HG03045 (cell line): ENCODE measurements around the gene RNU2-1.
"Not testable (repeated sequence)": the region's sequence is repeated elsewhere in the genome, so short reads cannot be mapped to it uniquely, and the experiment has no call there.

ENCODE experiments used
- ATAC-seq: cut with Tn5 transposase; IDR thresholded peaks from one replicate; pipeline ENCODE4 v1.9.1; 2021; ENCODE audit warnings: mild to moderate bottlenecking, moderate library complexity; ENCODE audit not compliant: unreplicated experiment

RNU2-1 gene

DNA sequence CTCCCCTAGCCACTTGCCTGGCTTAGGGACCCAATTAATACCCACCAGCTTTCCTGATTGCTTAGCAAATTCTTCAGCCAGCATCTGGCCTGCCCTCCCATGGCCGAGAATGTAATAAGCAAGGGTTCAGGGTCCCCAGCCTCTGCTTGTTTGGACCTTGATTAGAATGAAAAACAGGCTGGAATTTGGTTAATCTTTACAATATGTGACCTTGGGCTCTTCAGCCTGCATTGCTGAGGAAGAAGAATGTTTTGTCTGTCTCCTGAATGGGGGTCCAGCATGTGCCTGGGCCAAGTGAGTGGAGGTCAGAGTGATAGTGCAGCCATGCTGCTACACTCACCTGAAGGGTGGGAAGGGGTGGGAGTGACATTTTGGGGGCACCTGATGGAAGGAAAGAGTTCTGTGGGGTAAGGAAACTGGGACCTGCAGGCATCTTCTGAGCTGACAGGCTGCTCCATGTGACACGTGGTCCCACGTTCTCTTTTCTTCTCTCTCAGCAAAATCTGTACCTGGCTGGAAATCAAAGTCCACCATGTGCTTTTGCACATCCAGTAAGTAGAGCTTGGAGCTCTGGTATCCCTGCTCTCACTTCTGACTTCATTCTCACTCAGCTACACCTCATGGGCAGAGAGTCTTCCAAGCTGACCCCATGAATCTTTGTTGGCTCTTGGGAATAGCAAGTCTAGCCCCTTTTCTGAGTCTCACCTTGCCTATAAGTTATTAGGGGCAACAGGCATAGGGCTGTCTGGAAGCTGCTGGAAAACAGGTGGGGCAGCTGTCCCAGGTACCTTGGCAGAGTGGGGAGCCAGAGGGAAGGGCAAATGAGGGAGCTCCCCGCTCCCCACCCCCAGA is 16.8 kb downstream of the RNU2-1 start:
- no peak for ATAC-seq

DNA sequence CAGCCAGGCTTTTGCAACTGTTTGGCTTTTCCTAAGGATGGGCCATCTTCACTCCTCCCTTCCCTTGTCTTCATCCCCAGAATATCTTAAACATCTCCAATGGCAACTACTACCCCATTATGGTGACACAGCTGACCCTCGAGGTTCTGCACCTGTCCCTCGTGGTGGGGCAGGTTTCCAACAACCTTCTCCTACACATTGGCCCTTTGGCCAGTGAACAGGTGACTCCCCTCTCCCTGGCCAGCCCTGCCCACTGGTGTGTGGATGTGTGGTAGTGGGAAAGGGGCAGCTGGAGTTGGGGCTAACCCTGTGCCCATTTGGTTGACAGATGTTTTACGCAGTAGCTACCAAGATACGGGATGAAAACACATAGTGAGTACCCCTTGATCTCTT is 17.4 kb downstream of the RNU2-1 start:
- no peak for ATAC-seq

DNA sequence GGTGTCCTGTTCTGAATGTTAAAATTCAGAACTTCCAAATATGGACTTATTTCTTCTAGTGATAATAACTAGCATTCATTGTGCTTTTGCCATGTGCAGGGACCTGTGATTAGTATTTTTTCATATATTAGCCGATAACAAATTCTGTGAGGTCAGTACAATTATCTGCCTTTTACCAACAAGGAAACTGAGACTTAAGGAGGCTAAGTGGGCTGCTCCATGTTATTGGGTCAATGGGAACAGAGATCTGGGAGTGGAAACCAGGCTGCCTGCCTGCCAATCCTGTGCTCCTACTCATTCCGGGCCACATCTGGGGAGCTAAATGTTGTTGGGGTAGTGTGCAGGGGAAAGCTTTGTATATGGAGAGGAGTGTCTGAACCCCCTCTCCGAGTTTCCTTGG is 18.4 kb downstream of the RNU2-1 start:
- ATAC-seq = no peak

DNA sequence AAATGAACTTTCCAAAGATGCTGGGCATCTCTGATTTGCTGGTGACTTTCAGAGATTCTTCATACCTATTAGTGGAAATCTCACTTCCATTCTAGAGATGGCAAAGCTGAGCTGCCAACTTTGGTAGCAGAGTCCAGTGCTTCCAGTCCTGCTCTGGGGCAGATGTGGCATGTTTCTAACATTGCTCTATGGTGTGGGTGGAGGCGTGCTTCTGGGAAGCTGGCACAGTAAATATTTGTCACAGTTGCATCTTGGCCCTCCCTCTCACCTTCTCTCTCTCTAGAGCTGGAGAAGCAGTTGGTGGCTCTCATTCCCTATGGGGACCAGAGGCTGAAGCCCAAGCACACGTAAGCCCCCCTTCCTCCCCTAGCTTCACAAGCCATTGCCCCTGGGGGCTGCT is 20.2 kb downstream of the RNU2-1 start:
- no peak for ATAC-seq

DNA sequence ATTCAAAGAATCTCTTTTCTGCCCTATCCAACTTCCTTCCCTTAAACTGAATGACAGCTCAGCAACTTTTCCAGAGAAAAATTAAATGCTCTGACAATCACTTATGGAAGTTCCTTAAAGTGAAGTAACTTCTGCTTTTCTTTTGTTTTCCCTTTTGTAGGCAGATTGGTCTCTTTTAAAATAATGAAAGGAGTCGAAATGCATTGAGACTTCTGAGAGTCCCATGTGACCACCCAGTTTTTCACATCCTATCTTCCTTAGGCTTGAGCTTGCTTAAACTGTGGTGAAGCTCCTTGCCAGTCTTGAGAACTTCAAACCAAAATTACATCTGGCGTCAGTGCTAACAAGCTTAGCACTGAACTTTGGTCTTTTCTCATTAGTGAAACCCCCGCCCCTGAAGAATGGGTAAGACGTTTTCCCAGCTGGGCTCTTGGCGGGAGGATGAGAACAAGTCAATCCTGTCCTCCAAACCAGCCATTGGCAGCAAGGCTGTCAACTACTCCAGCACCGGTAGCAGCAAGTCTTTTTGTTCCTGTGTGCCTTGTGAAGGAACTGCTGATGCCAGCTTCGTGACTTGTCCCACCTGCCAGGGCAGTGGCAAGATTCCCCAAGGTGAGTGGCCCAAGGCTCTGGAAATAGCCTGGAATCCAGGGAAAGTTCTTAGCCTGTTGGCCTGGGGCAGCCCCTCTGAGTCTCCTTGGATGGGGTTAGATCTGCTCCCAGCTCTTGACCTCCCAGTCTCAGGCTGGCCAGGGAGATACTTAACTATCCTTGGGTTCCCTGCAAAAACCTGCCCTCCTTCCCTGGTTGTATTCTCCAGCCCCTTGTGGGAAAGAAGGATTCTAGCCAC is 20.9 kb downstream of the RNU2-1 start:
- no peak for ATAC-seq

DNA sequence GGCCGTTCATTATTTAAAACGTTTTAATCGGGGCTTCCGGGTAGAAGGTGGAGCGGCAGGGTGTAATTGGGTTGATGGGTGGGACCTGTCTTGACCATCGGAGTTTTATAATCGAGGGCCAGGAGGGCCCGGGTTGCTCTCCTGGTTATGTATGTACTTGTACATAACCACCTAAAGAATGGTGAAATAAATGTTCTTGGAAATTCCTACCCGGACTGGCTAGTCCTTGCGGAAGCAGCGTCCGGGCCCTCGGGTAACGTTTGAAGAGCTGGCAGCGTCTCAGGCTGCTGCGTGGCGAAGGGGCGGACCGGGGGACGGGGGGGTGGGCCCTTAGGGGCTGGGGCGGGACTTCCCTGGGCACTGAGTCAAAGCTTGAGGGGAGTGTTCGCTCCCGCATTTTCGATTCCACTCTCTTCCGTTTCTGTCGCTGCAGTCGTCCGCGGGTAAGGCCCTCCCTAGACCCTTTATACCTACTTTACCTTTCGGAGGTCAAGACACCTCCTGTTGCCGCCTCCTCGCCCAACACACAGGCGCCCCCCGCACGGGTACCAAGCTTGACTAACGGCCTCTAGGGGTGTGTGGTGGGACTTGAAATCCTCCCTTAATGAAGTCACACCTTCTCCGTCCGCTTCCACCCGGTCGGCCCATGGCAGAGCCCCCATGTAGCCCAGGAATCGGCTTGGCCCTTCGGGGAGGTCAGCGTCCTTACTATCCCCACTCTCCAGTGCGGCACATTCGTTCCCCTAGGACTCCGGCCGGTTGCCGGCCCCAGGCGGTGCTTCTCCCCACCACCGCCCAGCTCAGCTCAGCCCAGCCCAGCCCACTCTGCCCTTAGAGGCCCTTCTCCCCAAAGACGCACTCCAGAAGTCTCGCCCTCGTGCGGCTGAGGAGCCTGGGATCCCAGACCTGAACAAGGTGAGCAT is 22.0 kb downstream of the RNU2-1 start, which contains the start of gene TMEM106A:
Gene TMEM106A (plus strand): TSS at position 396 of the 923 bp plus-strand sequence. CDS start 1,167 bp downstream, outside the sequence.
- ATAC-seq = peak; percentile 58

DNA sequence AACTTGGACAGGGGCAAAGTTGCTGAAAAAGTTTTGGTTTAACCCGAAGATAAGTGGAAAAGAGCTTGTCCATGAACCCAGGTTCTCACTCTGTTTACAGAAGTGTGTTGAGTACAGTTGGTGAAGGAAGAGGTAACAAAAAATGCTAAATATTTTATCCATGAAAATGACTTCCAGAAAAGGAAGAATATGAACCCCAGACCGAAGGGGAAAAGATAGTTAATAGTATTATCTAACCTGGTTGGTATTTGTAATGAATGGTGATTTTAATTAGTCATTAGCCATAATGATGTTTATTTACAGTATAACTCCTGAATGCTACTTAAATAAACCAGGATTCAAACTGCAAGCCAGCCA is 22.7 kb downstream of the RNU2-1 start:
- no peak for ATAC-seq

DNA sequence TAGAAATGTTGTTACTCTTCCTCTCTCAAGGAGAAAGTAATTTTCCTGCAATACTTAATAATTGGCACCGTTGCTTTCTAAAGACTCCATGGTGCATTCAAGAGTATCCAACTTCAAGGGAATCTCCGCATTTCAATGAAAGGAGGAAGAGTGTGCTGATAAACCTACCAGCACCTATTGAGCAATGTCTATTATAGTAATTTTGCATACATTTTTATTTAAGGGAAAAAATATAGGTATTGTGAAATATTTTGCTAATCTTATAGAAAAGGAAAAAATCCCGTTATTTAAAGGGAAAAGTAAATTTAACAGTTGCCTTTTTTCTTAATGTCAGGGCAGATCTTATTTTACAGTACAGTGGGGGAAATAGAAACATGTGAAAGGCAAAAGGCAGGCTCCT is 23.2 kb downstream of the RNU2-1 start:
- ATAC-seq = no peak

DNA sequence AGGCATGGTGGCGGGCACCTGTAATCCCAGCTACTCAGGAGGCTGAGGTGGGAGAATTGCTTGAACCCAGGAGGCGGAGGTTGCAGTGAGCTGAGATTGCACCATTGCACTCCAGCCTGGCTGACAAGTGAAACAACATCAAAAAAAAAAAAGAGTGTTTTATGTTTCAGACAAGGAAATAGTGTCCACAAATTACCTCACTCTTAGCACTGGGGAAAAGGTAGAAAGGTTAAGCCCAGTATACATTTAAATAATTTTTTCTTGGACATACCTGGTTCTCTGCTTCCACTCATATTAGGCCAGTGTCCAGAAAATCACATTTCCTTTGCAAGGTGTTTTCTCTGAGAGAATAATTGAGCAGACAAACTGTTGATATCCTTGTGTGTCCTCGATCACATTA is 30.8 kb downstream of the RNU2-1 start:
- not testable (repeated sequence) for ATAC-seq

DNA sequence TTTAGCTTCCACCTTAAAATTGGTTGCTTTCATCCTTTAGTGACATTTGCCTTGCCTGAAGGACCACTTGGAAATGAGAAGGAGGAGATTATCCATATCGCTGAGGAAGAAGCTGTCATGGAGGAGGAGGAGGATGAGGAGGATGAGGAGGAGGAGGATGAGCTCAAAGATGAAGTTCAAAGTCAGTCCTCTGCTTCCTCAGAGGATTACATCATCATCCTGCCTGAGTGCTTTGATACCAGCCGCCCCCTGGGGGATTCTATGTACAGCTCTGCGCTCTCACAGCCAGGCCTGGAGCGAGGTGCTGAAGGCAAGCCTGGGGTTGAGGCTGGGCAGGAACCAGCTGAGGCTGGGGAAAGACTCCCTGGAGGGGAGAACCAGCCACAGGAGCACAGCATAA is 33.6 kb downstream of the RNU2-1 start:
- no peak for ATAC-seq

DNA sequence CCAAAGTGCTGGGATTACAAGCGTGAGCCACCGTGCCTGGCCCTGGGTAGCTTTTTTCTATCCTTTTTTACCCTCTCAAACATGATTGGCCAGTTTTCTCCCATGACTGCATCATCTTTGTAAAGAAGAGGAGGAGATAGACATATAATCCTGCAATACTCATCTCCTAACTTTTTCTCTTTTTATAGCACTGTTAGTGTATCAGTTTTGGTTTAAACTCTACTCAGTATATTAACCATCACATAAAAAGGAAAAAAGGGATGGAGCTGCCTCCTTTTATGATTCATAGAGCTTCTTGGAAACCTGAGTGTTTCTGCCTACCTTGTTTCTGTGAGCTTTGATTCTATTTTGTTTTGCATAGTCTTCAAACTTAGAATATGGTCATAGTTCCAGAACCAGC is 34.1 kb downstream of the RNU2-1 start:
- no peak for ATAC-seq

DNA sequence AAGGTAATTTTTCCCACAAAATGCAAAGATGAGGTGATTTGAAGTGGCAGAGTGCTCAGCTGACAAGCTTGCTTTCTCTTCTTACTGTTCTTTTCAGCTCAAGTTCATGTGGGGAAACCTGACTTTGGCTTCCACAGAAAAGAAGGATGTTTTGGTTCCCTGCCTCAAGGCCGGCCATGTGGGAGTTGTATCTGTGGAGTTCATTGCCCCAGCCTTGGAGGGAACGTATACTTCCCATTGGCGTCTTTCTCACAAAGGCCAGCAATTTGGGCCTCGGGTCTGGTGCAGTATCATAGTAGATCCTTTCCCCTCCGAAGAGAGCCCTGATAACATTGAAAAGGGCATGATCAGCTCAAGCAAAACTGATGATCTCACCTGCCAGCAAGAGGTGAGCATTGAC is 40.5 kb downstream of the RNU2-1 start:
- no peak for ATAC-seq

DNA sequence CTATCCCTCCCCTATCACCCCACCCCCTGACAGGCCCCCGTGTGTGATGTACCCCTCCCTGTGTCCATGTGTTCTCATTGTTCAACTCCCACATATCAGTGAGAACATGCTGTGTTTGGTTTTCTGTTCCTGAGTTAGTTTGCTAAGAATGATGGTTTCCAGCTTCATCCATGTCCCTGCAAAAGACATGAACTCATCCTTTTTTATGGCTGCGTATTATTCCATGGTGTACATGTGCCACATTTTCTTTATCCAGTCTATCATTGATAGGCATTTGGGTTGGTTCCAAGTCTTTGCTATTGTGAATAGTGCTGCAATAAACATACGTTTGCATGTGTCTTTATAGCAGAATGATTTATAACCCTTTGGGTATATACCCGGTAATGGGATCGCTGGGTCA is 47.1 kb downstream of the RNU2-1 start:
- ATAC-seq = not testable (repeated sequence)

DNA sequence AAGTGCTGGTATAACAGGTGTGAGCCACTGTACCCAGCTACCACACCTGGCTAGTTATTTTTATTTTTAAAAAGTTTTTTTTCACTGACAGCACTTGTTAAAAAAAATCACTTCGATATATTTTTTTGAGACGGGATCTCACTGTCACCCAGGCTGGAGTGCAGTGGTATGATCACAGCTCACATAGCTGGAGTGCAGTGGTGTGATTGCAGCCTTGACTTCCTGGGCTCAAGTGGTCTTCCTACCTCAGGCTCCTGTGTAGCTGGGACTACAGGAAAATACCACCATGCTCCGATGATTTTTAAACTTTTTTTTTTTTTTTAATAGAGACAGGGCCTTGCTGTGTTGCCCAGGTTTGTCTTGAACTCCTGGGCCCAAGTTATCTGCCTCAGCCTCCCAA is 49.9 kb downstream of the RNU2-1 start:
- no peak for ATAC-seq
